AG10803 (cell line): ENCODE results near the gene FAM168B.

Experiments used
- DNase-seq: peaks from one replicate; pipeline ENCODE4 v3.0.0; 2010; ENCODE audit warnings: low read depth
- H3K4me3 ChIP-seq: 2 replicates; pipeline ENCODE4 v1.5.1; 2011; ENCODE audit warnings: mild to moderate bottlenecking, low read length, control low read depth
- CTCF ChIP-seq: conservative IDR thresholded peaks from 2 replicates; pipeline ENCODE4 v1.5.1; 2011; ENCODE audit warnings: mild to moderate bottlenecking, low read length, control low read depth, inconsistent platforms

FAM168B gene

GRCh38 chr2:131010566-131010965, 82.7 kb downstream of the FAM168B start:
- no peak for DNase-seq
- no peak for TF ChIP-seq CTCF
- no peak overlapping the region for H3K4me3 ChIP-seq

- no peak for TF ChIP-seq CTCF
- no peak overlapping the region for H3K4me3 ChIP-seq
- DNase-seq: no peak
Measured at GRCh38 chr2:131009713-131010475, 83.4 kb downstream of the FAM168B start.

- DNase-seq: no peak
- H3K4me3 ChIP-seq: no peak overlapping the region
- TF ChIP-seq CTCF: no peak
Measured at GRCh38 chr2:131008967-131009366, 84.3 kb downstream of the FAM168B start.

GRCh38 chr2:131006561-131006960, 86.7 kb downstream of the FAM168B start:
- no peak overlapping the region for H3K4me3 ChIP-seq
- DNase-seq: no peak
- no peak for TF ChIP-seq CTCF

GRCh38 chr2:131005216-131005935, 87.9 kb downstream of the FAM168B start:
- TF ChIP-seq CTCF: no peak
- no peak for DNase-seq
- H3K4me3 ChIP-seq: no peak overlapping the region

- no peak for TF ChIP-seq CTCF
- no peak overlapping the region for H3K4me3 ChIP-seq
- DNase-seq: no peak
Measured at GRCh38 chr2:131004446-131005209, 88.6 kb downstream of the FAM168B start.
